Gastroesophageal sphincter (tissue), 3 donors: ENCODE results near the gene BYSL.

Experiments used
- EP300 ChIP-seq: sonication (generic); formaldehyde crosslinking; IDR thresholded peaks from one replicate; pipeline ENCODE4 v1.6.1; 2017; ENCODE audit warnings: antibody characterized with exemption, mild to moderate bottlenecking
- POLR2A ChIP-seq, 2 donors: fragments of 450-650 bp; IDR thresholded peaks; one replicate each; pipeline ENCODE4 v1.6.1; 2017; ENCODE audit warnings: antibody characterized with exemption in 2 of 2, mild to moderate bottlenecking in 2 of 2, moderate library complexity in 1 of 2
- POLR2AphosphoS5 ChIP-seq: sonication (generic); formaldehyde crosslinking; IDR thresholded peaks from one replicate; pipeline ENCODE4 v1.6.1; 2017; ENCODE audit warnings: antibody characterized with exemption
- TF ChIP-seq, protein P1 (sequence below), 4 experiments: fragments of 200-600 bp in 2 of 4; fragments of 450-650 bp in 2 of 4; sonication (generic) in 1 of 4; IDR thresholded peaks; one replicate each; pipeline ENCODE4 v1.5.1; 2017 to 2019; ENCODE audit warnings: antibody characterized with exemption in 4 of 4, mild to moderate bottlenecking in 2 of 4, moderate library complexity in 2 of 4

GRCh38 chr6:41895300-41896233 is 25.7 kb upstream of the BYSL start, which contains the start of gene USP49:
- TF ChIP-seq POLR2AphosphoS5: no peak
- TF ChIP-seq, protein P1, sequence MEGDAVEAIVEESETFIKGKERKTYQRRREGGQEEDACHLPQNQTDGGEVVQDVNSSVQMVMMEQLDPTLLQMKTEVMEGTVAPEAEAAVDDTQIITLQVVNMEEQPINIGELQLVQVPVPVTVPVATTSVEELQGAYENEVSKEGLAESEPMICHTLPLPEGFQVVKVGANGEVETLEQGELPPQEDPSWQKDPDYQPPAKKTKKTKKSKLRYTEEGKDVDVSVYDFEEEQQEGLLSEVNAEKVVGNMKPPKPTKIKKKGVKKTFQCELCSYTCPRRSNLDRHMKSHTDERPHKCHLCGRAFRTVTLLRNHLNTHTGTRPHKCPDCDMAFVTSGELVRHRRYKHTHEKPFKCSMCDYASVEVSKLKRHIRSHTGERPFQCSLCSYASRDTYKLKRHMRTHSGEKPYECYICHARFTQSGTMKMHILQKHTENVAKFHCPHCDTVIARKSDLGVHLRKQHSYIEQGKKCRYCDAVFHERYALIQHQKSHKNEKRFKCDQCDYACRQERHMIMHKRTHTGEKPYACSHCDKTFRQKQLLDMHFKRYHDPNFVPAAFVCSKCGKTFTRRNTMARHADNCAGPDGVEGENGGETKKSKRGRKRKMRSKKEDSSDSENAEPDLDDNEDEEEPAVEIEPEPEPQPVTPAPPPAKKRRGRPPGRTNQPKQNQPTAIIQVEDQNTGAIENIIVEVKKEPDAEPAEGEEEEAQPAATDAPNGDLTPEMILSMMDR (IDR thresholded peaks at IDR 0.05): no peak
- TF ChIP-seq POLR2A (IDR thresholded peaks at IDR 0.05): no peak
- TF ChIP-seq EP300: no peak
